ENCODE results near the gene EPB41L5.
"Not testable (repeated sequence)": the region's sequence is repeated elsewhere in the genome, so short reads cannot be mapped to it uniquely, and the experiment has no call there.

EPB41L5 gene

DNA sequence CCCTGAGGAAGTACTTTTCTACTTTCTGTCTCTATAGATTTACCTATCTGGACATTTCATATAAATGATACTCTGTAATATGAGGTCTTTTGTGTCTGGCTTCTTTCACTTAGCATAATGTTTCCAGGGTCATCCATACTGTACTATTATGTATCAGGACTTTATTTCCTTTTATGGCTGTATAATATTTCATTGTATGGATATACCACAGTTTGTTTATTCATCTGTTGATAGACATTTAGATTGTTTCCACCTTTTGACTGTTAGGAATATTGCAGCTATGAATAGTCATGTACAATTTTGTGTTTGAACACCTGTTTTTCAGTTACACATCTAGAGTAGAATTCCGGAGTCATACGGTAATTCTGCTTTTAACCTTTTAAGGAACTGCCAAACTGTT, 136.5 kb downstream of the EPB41L5 start:
- no peak for DNase-seq

DNA sequence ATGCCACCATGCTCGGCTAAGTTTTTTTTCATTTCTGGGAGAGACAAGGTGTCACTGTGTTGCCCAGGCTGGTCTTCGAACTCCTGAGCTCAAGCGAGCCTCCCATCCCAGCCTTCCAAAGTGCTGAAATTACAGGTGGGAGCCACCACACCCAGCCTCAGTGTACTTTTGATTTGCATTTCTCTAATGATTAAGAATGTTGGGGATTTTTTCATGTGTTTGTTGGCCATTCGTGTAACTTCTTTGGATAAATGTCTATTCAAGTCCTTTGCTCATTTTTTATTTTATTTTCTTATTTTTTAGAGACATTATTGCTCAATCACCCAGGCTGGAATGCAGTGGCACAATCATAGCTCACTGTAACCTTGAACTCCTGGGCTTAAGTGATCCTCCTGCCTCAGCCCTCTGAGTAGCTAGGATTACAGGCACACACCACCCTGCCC, 137.2 kb downstream of the EPB41L5 start:
- no peak for DNase-seq

DNA sequence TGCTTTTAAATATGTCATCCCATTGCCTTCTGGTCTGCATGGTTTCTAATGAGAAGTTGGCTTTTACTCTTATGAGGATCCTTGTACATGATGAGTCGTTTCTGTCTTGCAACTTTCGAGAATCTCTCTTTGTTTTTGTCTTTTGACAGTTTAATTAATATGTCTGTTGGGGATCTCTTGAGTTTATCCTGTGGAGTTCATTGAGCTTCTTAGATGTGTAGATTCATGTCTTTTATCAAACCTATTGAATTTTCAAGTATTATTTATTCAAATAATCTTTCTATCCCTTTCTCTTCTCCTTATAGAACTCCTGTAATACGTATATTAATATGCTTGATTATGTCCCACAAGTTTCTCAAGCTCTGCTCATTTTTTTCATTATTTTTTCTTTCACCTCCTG, 142.4 kb downstream of the EPB41L5 start:
- DNase-seq, result no peak

DNA sequence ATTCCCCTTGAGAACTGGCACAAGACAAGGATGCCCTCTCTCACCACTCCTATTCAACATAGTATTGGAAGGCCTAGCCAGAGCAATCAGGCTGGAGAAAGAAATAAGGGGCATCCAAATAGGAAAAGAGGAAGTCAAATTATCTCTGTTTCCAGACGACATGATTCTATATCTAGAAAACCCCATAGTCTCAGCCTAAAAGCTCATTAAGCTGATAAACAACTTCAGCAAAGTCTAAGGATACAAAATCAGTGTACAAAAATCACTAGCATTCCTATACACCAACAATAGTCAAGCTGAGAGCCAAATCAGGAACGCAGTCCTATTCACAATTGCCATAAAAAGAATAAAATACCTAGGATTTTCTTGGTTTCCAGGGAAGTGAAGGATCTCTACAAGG, 145.8 kb downstream of the EPB41L5 start:
- DNase-seq, result not testable (repeated sequence)

DNA sequence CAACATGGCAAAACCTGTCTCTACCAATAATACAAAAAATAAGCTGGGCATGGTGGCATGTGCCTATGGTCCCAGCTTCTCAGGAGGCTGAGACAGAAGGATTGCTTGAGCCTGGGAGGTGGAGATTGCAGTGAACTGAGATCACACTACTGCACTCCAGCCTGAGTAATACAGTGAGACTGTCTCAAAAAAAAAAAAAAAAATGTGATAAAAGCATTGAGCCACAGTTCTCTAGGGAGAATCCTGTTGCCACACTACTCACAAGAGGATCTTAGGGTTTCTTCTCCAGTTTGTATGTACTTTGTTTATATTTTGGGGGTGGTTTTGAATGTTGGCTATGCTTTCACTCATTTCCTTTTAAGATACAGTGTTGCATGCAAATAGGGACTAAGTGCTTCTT, 148.3 kb downstream of the EPB41L5 start:
- DNase-seq, result no peak

DNA sequence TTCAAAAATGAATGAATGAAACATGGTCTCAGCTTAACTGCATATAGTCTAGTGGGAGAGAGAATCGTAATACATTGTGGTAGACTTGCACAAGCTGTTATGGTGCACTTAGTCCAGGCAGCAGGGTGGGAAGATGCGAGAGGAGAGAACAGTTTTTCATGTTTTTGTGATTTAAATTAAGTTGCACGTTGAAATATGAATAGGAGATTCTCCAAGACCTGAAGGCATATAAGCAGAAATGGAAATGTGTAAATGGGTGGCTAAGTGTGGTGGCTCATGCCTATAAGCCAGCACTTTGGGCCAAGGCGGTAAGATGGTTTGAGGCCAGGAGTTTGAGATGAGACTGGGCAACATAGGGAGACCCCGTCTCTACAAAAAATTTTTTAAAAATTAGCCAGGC, 149.8 kb downstream of the EPB41L5 start:
- no peak for DNase-seq

DNA sequence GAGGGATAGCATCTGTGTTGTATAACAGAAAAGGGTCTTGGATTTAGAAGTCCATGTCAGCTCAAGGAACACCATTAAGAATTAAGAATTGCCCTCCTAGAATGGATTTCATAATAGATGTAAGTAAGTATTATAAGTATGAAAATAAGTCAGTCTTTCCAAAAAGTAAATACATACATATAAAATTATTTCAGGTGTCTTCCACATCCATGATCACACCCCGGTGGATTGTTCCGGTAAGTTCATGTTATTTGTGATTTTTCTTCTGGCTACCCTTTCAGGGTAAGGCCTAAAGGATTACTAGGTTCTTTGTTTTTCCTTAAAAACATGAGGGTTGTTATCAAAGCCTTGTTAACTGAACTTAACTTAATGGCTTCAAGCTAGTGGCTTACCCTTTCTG, 154.4 kb downstream of the EPB41L5 start:
- no peak for DNase-seq

DNA sequence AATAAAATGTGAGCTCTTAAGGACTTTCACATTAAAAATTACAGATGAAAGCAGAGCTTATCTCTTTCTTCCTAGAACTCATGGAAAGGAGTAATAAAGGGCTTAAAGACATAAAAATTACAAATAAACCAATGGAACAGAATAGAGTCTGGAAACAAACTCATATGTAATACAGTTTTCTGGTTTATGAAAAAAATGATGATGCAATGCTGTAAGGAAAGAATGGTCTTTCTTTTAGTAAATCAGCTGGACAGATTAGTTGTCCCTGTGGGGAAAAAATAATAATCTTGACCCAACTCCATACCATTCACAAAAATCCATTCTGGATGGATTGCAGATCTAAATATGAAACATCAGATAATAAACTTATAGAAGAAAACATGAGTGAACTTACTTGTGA, 156.1 kb downstream of the EPB41L5 start:
- no peak for DNase-seq

DNA sequence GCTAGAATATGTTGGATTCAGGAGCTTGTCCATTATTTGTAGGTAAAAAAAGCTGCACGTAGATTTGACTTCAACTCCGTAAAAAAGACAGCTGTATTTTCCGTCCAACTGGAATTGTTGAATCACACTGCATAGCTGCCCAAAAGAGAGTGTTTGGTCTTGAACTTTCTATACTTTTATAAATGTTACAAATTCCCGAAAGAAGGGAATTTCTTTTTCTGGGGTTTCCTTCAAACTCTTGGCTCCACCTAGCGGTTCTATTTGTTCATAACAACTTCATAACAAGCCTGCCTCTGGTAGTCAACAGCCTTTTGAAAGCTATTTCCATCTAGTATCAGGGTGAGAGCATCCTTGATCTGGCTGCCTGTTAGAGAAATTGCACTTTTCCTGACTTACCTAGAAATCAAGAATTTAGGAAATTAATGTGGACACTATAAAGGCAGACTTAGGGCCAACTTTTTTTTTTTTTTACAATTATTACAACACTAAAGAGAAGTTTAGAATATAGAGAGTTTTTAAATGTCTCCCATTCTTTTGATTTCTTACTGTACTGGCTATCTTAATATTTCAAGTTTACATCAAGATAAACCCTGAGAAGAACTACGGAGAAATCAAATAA, 162.2 kb downstream of the EPB41L5 start:
- no peak for DNase-seq

DNA sequence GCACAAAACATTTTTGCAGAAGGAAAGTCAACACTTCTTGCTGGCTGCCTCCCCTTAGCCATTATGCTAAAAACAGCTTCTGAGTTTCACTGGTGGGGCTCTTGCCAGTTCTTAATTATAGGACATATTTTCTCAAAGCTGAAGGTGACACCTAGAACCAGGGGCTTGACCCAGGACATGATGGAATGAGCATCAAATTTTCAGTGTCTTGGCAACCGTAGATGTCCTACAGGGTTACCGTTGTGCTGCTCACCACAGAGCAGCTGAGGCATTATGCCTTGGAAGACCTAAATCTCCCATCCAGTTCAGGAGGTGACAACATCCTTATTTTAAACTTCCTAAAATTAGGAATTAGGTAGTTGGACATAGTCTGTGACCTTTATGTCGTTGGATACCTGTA, 163.6 kb downstream of the EPB41L5 start:
- no peak for DNase-seq

DNA sequence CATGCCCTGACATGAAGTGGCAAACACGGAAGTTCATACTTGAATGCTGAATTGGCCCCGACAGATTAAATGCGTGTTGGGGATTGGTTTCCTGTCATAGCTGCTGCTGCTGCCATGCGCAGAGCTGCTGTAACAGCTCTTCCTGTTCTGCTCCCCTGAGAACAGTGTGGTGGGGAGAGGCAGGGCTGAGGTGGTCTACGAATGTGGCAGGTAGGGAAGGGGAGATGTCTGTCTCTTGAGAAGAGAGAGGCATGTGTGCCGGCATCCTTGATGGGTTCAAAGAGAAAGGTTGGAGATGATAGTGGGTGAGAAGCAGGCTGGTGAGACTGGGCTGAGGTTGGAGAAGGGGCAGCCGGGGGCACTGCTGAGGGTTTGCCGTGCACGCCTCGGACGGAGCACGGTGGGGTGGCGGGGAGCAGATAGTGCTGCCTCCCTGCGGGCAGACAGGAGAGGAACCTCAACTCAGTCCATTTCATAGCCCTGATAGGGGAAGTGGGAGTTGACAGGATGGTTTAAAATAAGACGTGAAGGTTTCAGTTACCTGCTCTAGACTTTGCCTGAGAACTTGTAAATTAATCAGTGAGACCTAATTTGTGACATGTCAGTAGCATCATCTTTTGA, 164.2 kb downstream of the EPB41L5 start:
- DNase-seq, result peak; percentile 59 to 65

DNA sequence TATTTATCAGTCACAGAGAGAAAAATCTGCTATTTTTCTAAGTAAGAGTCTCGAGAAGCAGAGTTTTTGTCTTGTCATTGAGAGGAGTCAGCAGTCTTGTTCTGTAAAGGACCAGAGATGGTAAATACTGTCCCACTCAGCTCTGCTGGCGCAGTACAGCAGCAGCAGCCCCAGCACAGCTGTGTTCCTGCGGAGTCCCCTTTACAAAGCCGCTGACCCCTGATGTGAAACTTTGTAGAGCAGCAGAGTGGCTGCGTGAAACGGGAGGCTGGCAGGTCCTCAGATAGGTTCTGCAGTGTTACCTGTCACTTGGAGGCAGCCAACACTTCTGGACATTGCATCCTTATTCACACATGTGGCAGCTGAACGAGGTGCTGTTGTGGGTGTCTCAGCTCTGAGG, 165.1 kb downstream of the EPB41L5 start:
- DNase-seq, result no peak

DNA sequence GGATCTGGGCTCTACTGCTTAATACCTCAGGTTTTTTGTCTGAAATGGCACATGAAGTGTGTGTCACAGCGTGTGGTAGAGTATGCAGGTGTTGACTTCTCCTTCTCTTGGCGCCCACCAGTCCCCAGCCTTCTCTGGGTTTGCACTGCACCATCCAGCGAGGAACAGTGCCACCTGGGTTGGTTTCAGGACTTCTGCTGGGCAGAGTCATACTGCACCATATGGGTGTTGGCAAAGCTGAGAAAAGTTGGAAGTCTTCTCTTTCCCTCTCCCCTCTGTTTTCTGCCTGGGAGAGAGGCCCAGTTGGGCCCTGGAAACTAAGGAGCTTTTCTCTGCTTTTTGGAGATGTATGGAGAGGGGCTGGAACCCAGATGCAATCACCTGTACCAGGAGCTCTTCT, 166.5 kb downstream of the EPB41L5 start:
- no peak for DNase-seq

DNA sequence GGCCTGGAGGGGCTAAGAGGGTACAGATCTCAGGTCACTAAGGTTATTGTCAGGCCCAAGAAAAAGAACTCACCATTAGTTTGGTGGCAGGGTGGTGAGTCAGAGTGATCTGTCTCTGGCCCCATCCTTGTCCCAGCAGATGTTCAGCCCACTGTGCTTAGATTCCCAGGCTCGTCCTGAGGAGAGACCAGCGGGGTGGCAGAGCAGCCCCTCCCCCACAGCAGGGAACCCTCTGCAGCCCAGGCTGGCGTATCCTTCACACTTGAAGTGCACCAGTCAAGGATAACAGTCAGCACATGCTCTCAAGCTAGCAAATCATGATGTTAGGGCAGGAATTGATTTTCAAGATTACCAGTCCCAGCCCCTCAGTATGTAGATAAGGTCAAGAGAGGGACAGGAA, 167.2 kb downstream of the EPB41L5 start:
- DNase-seq, result no peak

DNA sequence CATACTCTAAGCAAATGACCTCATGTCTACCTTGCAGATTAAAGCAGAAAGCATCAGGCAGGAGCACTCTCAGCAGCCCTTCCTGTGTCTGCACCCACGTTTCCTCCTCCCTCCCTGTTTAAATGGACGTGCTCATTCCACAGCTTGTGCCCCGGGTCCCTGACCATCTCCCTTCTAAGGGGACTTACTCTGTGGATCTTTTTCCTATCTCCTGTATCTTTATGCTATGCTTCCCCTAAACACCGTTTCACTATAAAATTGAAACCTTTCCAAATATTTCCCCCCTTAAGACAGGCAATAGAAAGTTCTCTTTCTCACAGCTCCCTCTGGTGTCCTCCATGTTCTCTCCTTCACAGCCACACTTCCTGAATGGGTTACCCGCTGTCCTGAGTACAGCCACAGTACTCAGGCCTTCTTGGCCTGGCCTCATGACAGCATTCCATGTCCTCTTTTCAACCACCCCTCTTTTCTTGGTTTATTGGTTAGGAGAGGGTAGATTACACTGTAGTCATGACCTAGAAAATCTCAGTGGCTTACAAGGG, 169.2 kb downstream of the EPB41L5 start:
- no peak for DNase-seq

DNA sequence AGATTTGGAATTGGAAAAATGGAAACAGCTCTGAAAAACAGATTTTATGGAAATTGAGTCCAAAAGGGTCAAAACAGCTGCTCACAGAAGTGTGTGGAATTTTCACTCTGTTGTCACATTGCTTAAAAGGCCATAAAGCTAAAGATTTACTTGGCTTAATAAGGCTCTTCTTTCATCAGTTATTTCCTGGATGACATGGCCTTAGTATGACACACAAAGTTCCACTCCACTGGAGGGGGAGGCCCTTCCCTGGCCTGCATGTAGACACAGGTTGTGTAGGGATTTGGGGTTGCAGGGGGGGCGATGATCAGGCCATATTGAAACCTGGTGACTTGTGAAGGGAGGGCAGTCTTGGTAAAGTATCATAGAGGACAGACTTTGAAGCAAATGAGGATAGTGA, 176.3 kb downstream of the EPB41L5 start:
- DNase-seq, result no peak

DNA sequence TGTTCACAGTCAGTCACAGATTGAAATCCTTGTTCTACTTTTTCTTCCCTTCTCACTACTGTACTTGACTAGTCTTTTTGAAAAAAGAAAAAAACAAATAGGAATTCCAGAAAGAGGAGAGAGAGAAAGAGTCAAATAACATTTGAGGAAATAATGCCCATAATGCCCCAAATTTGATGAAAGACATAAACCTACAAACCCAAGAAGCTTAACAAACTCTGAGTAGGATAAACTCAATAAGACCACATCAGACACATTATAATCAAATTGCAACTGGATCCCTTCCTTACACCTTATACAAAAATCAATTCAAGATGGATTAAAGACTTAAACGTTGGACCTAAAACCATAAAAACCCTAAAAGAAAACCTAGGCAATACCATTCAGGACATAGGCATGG, 179.4 kb downstream of the EPB41L5 start:
- no peak for DNase-seq

DNA sequence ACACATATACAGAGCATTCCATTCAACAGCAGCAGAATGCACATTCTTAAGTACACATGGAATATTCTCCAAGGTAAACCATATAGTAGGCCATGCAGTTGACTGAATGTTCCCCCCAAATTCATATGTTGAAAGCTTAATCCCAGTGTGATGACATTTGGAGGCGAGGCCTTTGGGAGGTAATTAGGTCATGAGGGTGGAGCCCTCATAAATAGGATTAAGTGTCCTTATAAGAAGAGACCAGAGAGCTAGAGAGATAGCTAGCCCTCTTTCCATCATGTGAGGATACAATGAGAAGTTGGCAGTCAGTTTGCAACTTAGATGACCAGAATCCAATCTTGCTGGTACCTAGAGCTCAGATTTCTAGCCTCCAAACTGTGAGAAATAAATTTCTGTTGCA, 182.7 kb downstream of the EPB41L5 start:
- no peak for DNase-seq

DNA sequence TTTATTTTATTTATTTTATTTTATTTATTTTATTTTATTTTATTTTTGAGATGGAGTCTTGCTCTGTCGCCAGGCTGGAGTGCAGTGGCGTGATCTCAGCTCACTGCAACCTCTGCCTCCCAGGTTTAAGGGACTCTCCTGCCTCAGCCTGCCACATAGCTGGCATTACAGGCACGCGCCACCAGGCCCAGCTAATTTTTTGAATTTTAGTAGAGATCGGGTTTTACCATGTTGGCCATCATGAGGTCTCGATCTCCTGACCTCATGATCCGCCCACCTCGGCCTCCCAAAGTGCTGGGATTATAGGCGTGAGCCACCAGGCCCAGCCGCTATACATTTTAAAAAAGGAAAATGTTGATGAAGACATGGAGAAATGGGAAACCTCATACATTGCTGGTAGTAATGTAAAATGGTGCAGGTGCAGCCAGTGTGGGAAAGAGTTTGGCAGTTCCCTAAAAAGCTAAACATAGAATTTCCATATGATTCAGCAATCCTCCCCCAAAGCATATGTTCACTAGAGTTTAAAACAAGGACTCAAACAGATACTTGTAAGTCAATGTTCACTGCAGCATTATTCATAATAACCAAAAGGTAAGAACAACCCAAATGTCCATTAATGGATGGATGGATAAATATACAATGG, 187.1 kb downstream of the EPB41L5 start:
- not testable (repeated sequence) for DNase-seq

DNA sequence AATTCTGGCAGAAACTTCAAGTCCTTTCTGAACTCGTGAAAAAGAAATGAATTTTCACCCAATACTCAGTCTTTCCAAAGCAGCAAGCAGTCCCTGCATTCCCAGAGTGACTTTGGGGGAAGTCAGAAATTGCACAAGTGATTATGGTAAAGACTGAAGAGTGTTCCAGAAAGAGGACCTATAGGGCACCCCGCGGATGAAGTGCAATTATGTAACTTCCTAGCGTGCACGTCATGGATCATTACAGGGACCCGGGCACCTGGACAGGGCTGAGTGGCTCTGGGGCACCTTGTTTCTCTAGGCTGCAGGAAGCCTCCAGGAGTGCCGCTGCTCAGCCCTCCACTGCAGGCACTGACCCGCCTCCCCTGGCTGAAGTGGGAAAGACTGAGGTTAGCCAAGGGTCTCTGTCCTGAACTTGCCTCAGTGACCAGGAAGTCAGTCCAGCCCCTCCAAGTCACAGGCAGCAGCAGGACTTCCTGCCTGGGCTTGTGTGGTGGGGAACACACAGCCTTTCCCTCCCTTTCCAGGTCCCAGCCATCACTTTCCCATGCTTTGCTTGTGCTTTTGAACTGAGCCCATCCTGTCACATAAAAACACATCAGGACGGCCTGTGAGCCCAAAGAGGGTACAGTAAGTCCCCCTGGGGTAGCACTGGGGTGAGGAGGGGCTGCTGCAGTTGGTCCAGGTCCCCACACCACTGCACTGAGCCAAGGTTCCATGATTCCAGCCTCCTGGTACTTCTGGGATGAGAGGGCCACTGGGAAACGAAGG, 190.6 kb downstream of the EPB41L5 start:
- DNase-seq, result no peak

DNA sequence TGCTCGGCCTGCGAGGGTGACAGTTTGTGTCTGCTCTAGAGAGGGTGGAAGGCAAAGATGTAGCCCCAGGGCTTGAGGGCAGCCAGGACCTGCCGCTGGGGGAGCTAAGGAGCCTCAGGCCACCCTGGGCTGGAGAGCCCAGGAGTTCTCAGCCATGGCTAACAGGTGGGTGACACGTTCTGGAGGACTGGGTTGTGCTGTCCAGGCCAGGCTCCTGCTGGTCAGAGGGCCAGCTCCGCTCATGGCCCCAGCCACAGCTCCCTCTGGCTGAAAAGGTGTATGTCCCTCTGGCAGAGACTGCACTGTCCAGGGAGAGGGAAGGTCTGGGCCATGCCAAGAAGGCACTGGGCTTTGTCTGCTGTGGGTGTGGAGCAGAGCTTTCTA, 191.1 kb downstream of the EPB41L5 start:
- no peak for DNase-seq

DNA sequence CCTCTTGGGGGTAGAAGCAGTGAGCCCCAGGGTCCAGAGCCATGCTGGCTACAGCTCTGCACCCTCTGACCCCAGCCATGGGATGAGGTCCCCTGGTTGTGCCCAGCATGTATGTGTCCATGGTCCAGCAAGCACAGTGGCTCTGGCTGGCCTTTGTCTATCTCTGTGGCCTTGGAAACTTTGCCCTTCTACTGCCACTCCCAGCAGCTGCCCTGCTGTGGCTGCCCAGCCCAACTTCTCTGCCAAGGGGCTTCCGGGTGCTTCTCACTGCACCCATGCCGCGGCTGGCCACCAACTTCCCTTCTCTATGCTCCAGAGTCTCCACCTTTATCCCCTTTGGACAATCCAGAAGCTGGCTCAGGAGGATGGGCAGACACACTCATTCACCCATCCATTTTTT, 191.5 kb downstream of the EPB41L5 start:
- DNase-seq, result no peak

DNA sequence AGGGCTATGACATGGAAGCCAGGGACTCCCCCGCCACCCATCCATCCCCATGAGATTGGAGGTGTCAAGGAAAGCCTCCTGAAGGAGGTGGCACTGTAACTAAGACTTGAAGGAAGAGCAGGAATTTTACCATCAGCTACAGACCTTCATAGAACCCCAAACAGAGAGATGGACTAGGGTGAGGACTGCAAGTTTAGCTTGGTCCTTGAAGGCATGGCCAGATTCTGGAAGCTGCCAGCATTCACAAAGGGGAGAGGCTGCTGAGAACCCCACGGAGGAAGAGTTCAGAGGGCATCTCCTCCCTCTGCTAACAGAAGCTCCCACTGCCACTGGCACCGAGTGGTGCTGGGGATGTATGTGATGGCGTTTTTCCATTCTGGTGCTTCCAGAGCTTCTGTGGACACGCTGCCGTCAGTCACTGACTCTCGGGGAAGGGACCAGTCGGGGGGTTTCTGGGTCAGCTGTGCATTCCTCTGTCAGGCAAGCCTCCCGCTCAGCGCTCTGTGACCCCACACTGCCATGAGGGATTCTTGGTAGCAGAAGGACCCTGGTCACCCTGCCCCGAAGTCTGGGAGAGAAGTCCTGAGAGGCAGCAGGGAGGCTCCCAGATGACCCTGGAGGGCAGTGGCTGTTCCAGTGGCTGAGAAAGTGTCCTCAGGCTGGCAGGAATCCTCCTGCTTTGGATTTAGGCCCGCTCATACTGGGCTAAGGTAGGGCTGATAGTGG, 192.2 kb downstream of the EPB41L5 start:
- DNase-seq, result no peak
